ENCODE data around the gene CNIH1. TPM values are rescaled to one million over a fixed set of nuclear protein-coding genes. Genes with fewer than 3 reads are reported as not detected.

Gene CNIH1
- total and polyA plus RNA-seq, 2 of the 13 experiments (the other 11 are each of a cell fraction or from before 2014, with no cell fraction given) = 166 to 421 TPM

GRCh38 chr14:54447231-54447692 lies 6.1 kb upstream of the CNIH1 start (continued):
- TF ChIP-seq ZBTB21 (CRISPR knock-in tag; IDR thresholded peaks at IDR 0.05) = peak; percentile 74
- no peak for TF ChIP-seq TMF1 (CRISPR knock-in tag; IDR thresholded peaks at IDR 0.05; ENCODE audit: low read depth)
- TF ChIP-seq, protein P1, sequence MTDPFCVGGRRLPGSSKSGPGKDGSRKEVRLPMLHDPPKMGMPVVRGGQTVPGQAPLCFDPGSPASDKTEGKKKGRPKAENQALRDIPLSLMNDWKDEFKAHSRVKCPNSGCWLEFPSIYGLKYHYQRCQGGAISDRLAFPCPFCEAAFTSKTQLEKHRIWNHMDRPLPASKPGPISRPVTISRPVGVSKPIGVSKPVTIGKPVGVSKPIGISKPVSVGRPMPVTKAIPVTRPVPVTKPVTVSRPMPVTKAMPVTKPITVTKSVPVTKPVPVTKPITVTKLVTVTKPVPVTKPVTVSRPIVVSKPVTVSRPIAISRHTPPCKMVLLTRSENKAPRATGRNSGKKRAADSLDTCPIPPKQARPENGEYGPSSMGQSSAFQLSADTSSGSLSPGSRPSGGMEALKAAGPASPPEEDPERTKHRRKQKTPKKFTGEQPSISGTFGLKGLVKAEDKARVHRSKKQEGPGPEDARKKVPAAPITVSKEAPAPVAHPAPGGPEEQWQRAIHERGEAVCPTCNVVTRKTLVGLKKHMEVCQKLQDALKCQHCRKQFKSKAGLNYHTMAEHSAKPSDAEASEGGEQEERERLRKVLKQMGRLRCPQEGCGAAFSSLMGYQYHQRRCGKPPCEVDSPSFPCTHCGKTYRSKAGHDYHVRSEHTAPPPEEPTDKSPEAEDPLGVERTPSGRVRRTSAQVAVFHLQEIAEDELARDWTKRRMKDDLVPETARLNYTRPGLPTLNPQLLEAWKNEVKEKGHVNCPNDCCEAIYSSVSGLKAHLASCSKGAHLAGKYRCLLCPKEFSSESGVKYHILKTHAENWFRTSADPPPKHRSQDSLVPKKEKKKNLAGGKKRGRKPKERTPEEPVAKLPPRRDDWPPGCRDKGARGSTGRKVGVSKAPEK (CRISPR knock-in tag; IDR thresholded peaks at IDR 0.05; ENCODE audit: borderline replicate concordance) = no peak
- TF ChIP-seq, protein P2, sequence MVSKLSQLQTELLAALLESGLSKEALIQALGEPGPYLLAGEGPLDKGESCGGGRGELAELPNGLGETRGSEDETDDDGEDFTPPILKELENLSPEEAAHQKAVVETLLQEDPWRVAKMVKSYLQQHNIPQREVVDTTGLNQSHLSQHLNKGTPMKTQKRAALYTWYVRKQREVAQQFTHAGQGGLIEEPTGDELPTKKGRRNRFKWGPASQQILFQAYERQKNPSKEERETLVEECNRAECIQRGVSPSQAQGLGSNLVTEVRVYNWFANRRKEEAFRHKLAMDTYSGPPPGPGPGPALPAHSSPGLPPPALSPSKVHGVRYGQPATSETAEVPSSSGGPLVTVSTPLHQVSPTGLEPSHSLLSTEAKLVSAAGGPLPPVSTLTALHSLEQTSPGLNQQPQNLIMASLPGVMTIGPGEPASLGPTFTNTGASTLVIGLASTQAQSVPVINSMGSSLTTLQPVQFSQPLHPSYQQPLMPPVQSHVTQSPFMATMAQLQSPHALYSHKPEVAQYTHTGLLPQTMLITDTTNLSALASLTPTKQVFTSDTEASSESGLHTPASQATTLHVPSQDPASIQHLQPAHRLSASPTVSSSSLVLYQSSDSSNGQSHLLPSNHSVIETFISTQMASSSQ (IDR thresholded peaks at IDR 0.05; ENCODE audit: low read depth) = peak; percentile 55
- TF ChIP-seq, protein P2 (CRISPR knock-in tag; IDR thresholded peaks at IDR 0.05; ENCODE audit: borderline replicate concordance) = peak; percentile 45; the same call in 1 of the 2 replicates
- no peak for TF ChIP-seq ZNF333 (CRISPR knock-in tag; IDR thresholded peaks at IDR 0.05; ENCODE audit: borderline replicate concordance)
- no peak for TF ChIP-seq NCOA5 (CRISPR knock-in tag; IDR thresholded peaks at IDR 0.05)
- TF ChIP-seq, protein P3, sequence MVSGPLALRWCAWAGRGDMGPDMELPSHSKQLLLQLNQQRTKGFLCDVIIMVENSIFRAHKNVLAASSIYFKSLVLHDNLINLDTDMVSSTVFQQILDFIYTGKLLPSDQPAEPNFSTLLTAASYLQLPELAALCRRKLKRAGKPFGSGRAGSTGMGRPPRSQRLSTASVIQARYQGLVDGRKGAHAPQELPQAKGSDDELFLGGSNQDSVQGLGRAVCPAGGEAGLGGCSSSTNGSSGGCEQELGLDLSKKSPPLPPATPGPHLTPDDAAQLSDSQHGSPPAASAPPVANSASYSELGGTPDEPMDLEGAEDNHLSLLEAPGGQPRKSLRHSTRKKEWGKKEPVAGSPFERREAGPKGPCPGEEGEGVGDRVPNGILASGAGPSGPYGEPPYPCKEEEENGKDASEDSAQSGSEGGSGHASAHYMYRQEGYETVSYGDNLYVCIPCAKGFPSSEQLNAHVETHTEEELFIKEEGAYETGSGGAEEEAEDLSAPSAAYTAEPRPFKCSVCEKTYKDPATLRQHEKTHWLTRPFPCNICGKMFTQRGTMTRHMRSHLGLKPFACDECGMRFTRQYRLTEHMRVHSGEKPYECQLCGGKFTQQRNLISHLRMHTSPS (CRISPR knock-in tag; IDR thresholded peaks at IDR 0.05; ENCODE audit: low read depth) = 0 out of 2 replicates have a peak, but pooled peaks have one; percentile 49
- TF ChIP-seq ZSCAN12 (CRISPR knock-in tag; IDR thresholded peaks at IDR 0.05) = no peak
- TF ChIP-seq PHF20 (CRISPR knock-in tag; IDR thresholded peaks at IDR 0.05) = no peak
- no peak for TF ChIP-seq ZNF451 (CRISPR knock-in tag; IDR thresholded peaks at IDR 0.05)
- no peak for TF ChIP-seq HDAC6 (IDR thresholded peaks at IDR 0.05; ENCODE audit: low read depth, low read length)
- TF ChIP-seq ZNF496 (CRISPR knock-in tag; IDR thresholded peaks at IDR 0.05; ENCODE audit: insufficient replicate concordance) = no peak
- TF ChIP-seq ZKSCAN8 (CRISPR knock-in tag; IDR thresholded peaks at IDR 0.05; ENCODE audit: borderline replicate concordance) = 0 out of 2 replicates have a peak, but pooled peaks have one; percentile 70
- TF ChIP-seq NONO (IDR thresholded peaks at IDR 0.05) = no peak
- peak; percentile 73 for TF ChIP-seq NONO (CRISPR knock-in tag; conservative IDR thresholded peaks at IDR 0.05)
- no peak for TF ChIP-seq HNRNPL (IDR thresholded peaks at IDR 0.05; ENCODE audit: low read depth, low read length)
- no peak for TF ChIP-seq ZFP90 (CRISPR knock-in tag; IDR thresholded peaks at IDR 0.05; ENCODE audit: borderline replicate concordance)
- no peak for TF ChIP-seq ZNF558 (CRISPR knock-in tag; IDR thresholded peaks at IDR 0.05; ENCODE audit: borderline replicate concordance)
- TF ChIP-seq KLF11 (CRISPR knock-in tag; IDR thresholded peaks at IDR 0.05) = no peak
- no peak for TF ChIP-seq HNRNPUL1 (IDR thresholded peaks at IDR 0.05; ENCODE audit: low read depth, low read length)
- no peak for TF ChIP-seq POLR2AphosphoS5 (IDR thresholded peaks at IDR 0.05; ENCODE audit: low read depth, low read length)
- no peak for TF ChIP-seq ZSCAN22 (CRISPR knock-in tag; IDR thresholded peaks at IDR 0.05)
- 0 out of 2 replicates have a peak, but pooled peaks have one; percentile 64 for TF ChIP-seq ZNF343 (CRISPR knock-in tag; IDR thresholded peaks at IDR 0.05)

Measured in HepG2 (cell line).